GM23338 (cell line): ENCODE data around the gene RIN3. TPM values are rescaled to one million over a fixed set of nuclear protein-coding genes. Genes with fewer than 3 reads are reported as not detected.

ENCODE experiments used
- ATAC-seq: fragments of 200-7000 bp; cut with Tn5 transposase; 3 replicates; pipeline ENCODE4 v1.9.1; 2020
- DNase-seq: peaks from one replicate; pipeline ENCODE4 v3.0.0-alpha.2; 2015; ENCODE audit warnings: low spot score
- H2AFZ ChIP-seq: fragments of 200-600 bp; sonication (generic); 2 replicates; pipeline ENCODE4 v1.8.0; 2016; ENCODE audit warnings: antibody characterized with exemption, mild to moderate bottlenecking, moderate library complexity
- H3F3A ChIP-seq: fragments of 200-600 bp; sonication (generic); replicated peaks from 2 replicates; pipeline ENCODE4 v1.8.0; 2017; ENCODE audit warnings: antibody characterized with exemption, mixed run types, low read depth
- H3K27ac ChIP-seq: fragments of 200-600 bp; sonication (generic); 2 replicates; pipeline ENCODE4 v1.6.1; 2016; ENCODE audit warnings: low read depth
- H3K27me3 ChIP-seq: fragments of 200-600 bp; sonication (generic); 2 replicates; pipeline ENCODE4 v1.8.0; 2016; ENCODE audit warnings: mild to moderate bottlenecking, mixed run types, moderate library complexity; ENCODE audit not compliant: insufficient read depth
- H3K36me3 ChIP-seq: fragments of 200-600 bp; sonication (generic); 2 replicates; pipeline ENCODE4 v1.8.0; 2016; ENCODE audit warnings: mild to moderate bottlenecking; ENCODE audit not compliant: insufficient read depth
- H3K4me1 ChIP-seq: fragments of 200-600 bp; sonication (generic); 2 replicates; pipeline ENCODE4 v1.8.0; 2016; ENCODE audit warnings: mild to moderate bottlenecking, moderate library complexity; ENCODE audit not compliant: insufficient read depth
- H3K4me2 ChIP-seq: fragments of 200-600 bp; sonication (generic); 2 replicates; pipeline ENCODE4 v1.7.1; 2017; ENCODE audit warnings: mixed run types
- H3K4me3 ChIP-seq: fragments of 200-600 bp; sonication (generic); 2 replicates; pipeline ENCODE4 v1.6.1; 2016; ENCODE audit warnings: mixed run types
- H3K79me2 ChIP-seq: fragments of 200-600 bp; sonication (generic); replicated peaks from 2 replicates; pipeline ENCODE4 v1.8.0; 2017; ENCODE audit warnings: mild to moderate bottlenecking; ENCODE audit not compliant: insufficient read depth
- H3K9me2 ChIP-seq: fragments of 200-600 bp; sonication (generic); 2 replicates; pipeline ENCODE4 v1.8.0; 2017; ENCODE audit not compliant: insufficient read depth
- H4K20me1 ChIP-seq: fragments of 200-600 bp; sonication (generic); replicated peaks from 2 replicates; pipeline ENCODE4 v1.8.0; 2017; ENCODE audit warnings: mild to moderate bottlenecking; ENCODE audit not compliant: insufficient read depth
- H3K27ac Mint-ChIP-seq: 2 replicates; pipeline ENCODE4 v1.8.0; 2020; ENCODE audit warnings: inconsistent platforms, mild to moderate bottlenecking, moderate library complexity, mixed read lengths
- H3K27me3 Mint-ChIP-seq: 3 replicates; pipeline ENCODE4 v1.8.0; 2022; ENCODE audit warnings: low read depth, mild to moderate bottlenecking, moderate library complexity, mixed read lengths, inconsistent platforms; ENCODE audit not compliant: insufficient read depth, poor library complexity
- H3K36me3 Mint-ChIP-seq: 3 replicates; pipeline ENCODE4 v1.8.0; 2021; ENCODE audit warnings: low read depth, mild to moderate bottlenecking, inconsistent platforms, moderate library complexity, mixed read lengths
- H3K4me1 Mint-ChIP-seq: 3 replicates; pipeline ENCODE4 v1.8.0; 2020; ENCODE audit warnings: mild to moderate bottlenecking, inconsistent platforms, mixed read lengths
- H3K4me3 Mint-ChIP-seq: 3 replicates; pipeline ENCODE4 v1.8.0; 2021; ENCODE audit warnings: moderate library complexity, mild to moderate bottlenecking, inconsistent platforms, mixed read lengths
- H3K9me3 Mint-ChIP-seq: 3 replicates; pipeline ENCODE4 v1.8.0; 2020; ENCODE audit warnings: moderate library complexity, mild to moderate bottlenecking, inconsistent platforms, mixed read lengths
- CREB1 ChIP-seq: fragments of 250-450 bp; sonication (Bioruptor Pico); IDR thresholded peaks from 2 replicates; pipeline ENCODE4 v1.5.0; 2020; ENCODE audit warnings: low read depth, mild to moderate bottlenecking, moderate library complexity
- ETS1 ChIP-seq: IDR thresholded peaks from 2 replicates; pipeline ENCODE4 v1.6.1; 2016; ENCODE audit warnings: antibody characterized with exemption
- EZH2 ChIP-seq: fragments of 200-600 bp; sonication (generic); IDR thresholded peaks from one replicate; pipeline ENCODE4 v1.8.0; 2017; ENCODE audit warnings: antibody characterized with exemption, mild to moderate bottlenecking, low read depth; ENCODE audit not compliant: unreplicated experiment
- EZH2phosphoT487 ChIP-seq: fragments of 200-600 bp; sonication (generic); IDR thresholded peaks from one replicate; pipeline ENCODE4 v1.8.1; 2018; ENCODE audit warnings: antibody characterized with exemption; ENCODE audit not compliant: unreplicated experiment
- POLR2AphosphoS5 ChIP-seq: IDR thresholded peaks from 2 replicates; pipeline ENCODE4 v1.6.1; 2016; ENCODE audit warnings: antibody characterized with exemption, low read depth
- REST ChIP-seq: IDR thresholded peaks from one replicate; pipeline ENCODE4 v1.6.1; 2018; ENCODE audit warnings: antibody characterized with exemption; ENCODE audit not compliant: unreplicated experiment
- ZNF114 ChIP-seq: fragments of 250-450 bp; sonication (Bioruptor Pico); IDR thresholded peaks from 2 replicates; pipeline ENCODE4 v1.5.0; 2020; ENCODE audit warnings: mild to moderate bottlenecking, moderate library complexity
- ZNF331 ChIP-seq: fragments of 250-450 bp; sonication (Bioruptor Pico); IDR thresholded peaks from 2 replicates; pipeline ENCODE4 v1.5.0; 2020; ENCODE audit warnings: low read depth, mild to moderate bottlenecking, moderate library complexity
- ZNF462 ChIP-seq: fragments of 250-450 bp; sonication (Bioruptor Pico); IDR thresholded peaks from 2 replicates; pipeline ENCODE4 v1.5.0; 2020; ENCODE audit warnings: mild to moderate bottlenecking, moderate library complexity
- polyA plus RNA-seq: library from polyadenylated mRNA; unstranded; fragments of >200 nt; fragmentation: Nextera tagmentation; extraction: Ambion mirVana; gene quantifications from 2 replicates; pipeline ENCODE4 v1.2.1, GENCODE V29; 2016
- total RNA-seq: library from RNA; depleted of rRNA; stranded (reverse); fragments of >200 nt; shearing (Covaris generic); gene quantifications from 2 replicates; pipeline ENCODE4 v1.2.3, GENCODE V29; 2014

The RIN3 gene
- total and polyA plus RNA-seq, 2 experiments from 2014 or later = 0.97 to 1.5 TPM

- H3K4me1 Mint-ChIP-seq = peaks cover 5% of the 10 kb centered on the region
- H4K20me1 ChIP-seq = no peaks in the 10 kb centered on the region
- H3K4me1 ChIP-seq = no peaks in the 10 kb centered on the region
- no peak overlapping the region for H2AFZ ChIP-seq
- no peak overlapping the region for H3K4me3 Mint-ChIP-seq
- no peaks in the 10 kb centered on the region for H3K9me3 Mint-ChIP-seq
- peaks cover 5% of the 10 kb centered on the region; the same call in 1 of the 2 replicates for H3K9me2 ChIP-seq
- no peaks in the 10 kb centered on the region for H3K27me3 ChIP-seq
- H3K36me3 ChIP-seq = no peaks in the 10 kb centered on the region
- no peak overlapping the region for H3K27ac Mint-ChIP-seq
- H3K36me3 Mint-ChIP-seq = no peaks in the 10 kb centered on the region
- no peak for TF ChIP-seq EZH2phosphoT487
- TF ChIP-seq ETS1 = no peak
- TF ChIP-seq ZNF462 = no peak
- TF ChIP-seq ZNF331 (CRISPR knock-in tag) = no peak
- no peak overlapping the region for H3K4me3 ChIP-seq
- no peak overlapping the region for H3K4me2 ChIP-seq
- H3K79me2 ChIP-seq = no peaks in the 10 kb centered on the region
- no peak overlapping the region for H3K27ac ChIP-seq
- DNase-seq (no peak), ATAC-seq (no peak)
- H3F3A ChIP-seq = no peaks in the 10 kb centered on the region
- H3K27me3 Mint-ChIP-seq = peaks cover 4% of the 10 kb centered on the region
Observed at GRCh38 chr14:92613681-92614260, 100.2 kb downstream of the RIN3 start.

- H3K27me3 ChIP-seq = no peaks in the 10 kb centered on the region
- Mint-ChIP-seq H3K27me3 (peaks cover 4% of the 10 kb centered on the region), H3K27ac (no peak overlapping the region), H3K36me3 (no peaks in the 10 kb centered on the region), H3K4me1 (peaks cover 5% of the 10 kb centered on the region), H3K9me3 (peaks cover 2% of the 10 kb centered on the region; the same call in 1 of the 3 replicates), H3K4me3 (no peak overlapping the region)
- no peak overlapping the region for H3K4me2 ChIP-seq
- no peaks in the 10 kb centered on the region for H3F3A ChIP-seq
- H3K9me2 ChIP-seq = peaks cover 5% of the 10 kb centered on the region; the same call in 1 of the 2 replicates
- no peaks in the 10 kb centered on the region for H3K4me1 ChIP-seq
- no peak for DNase-seq
- no peak overlapping the region for H3K4me3 ChIP-seq
- no peak overlapping the region for H2AFZ ChIP-seq
- ATAC-seq = no peak
- H4K20me1 ChIP-seq = no peaks in the 10 kb centered on the region
- H3K36me3 ChIP-seq = no peaks in the 10 kb centered on the region
- H3K27ac ChIP-seq = no peak overlapping the region
- no peaks in the 10 kb centered on the region for H3K79me2 ChIP-seq
- TF ChIP-seq ZNF114 (no peak), EZH2 (no peak), CREB1 (CRISPR knock-in tag) (no peak), POLR2AphosphoS5 (no peak), REST (no peak), ETS1 (no peak)
Observed at GRCh38 chr14:92615451-92615850, 101.9 kb downstream of the RIN3 start.
